CD4-positive, alpha-beta memory T cell (primary cell): ENCODE data around the gene PDE2A. TPM values are rescaled to one million over a fixed set of nuclear protein-coding genes. Genes with fewer than 3 reads are reported as not detected.
A peak's percentile ranks its signal among the peaks of the same experiment; 100 is the strongest.

Experiments used
- CTCF ChIA-PET: fragments of 350-600 bp; sonication (Branson Sonifier 250); formaldehyde crosslinking; loops from one replicate; lab custom pipeline; 2021; ENCODE audit warnings: inconsistent platforms; ENCODE audit not compliant: partially characterized antibody; lab: Charles Lee
- POLR2A ChIA-PET: fragments of 350-600 bp; sonication (Branson Sonifier 250); formaldehyde crosslinking; loops from one replicate; lab custom pipeline; 2021; ENCODE audit not compliant: partially characterized antibody; lab: Charles Lee
- DNase-seq, 5 donors: peaks; one replicate each; pipeline versions ENCODE4 v3.0.0 to v3.0.0-alpha.2; 2020 to 2022; ENCODE audit warnings: mixed read lengths in 1 of 5
- H3K27ac ChIP-seq: one replicate; pipeline ENCODE4 v1.7.0; 2013; ENCODE audit warnings: low read depth, low read length
- H3K27me3 ChIP-seq: 2 replicates; pipeline ENCODE4 v1.7.0; 2013; ENCODE audit warnings: mild to moderate bottlenecking, low read length, moderate library complexity; ENCODE audit not compliant: insufficient read depth
- H3K36me3 ChIP-seq: 2 replicates; pipeline ENCODE4 v1.7.0; 2013; ENCODE audit warnings: mild to moderate bottlenecking, low read length, moderate library complexity; ENCODE audit not compliant: insufficient read depth
- H3K4me1 ChIP-seq: 2 replicates; pipeline ENCODE4 v1.7.0; 2013; ENCODE audit warnings: mild to moderate bottlenecking, low read length, moderate library complexity; ENCODE audit not compliant: insufficient read depth
- H3K4me3 ChIP-seq, 2 donors: one replicate each; pipeline ENCODE4 v1.7.0; 2013; ENCODE audit warnings: low read length in 2 of 2, mild to moderate bottlenecking in 1 of 2
- H3K9me3 ChIP-seq, 2 donors: one replicate each; pipeline ENCODE4 v1.7.0; 2013; ENCODE audit warnings: low read length in 2 of 2, control low read depth in 1 of 2; ENCODE audit not compliant: control insufficient read depth in 1 of 2
- H3K27ac Mint-ChIP-seq, 7 donors: one replicate each; pipeline ENCODE4 v1.8.0; 2020 to 2021; ENCODE audit warnings: mixed read lengths in 7 of 7, mild to moderate bottlenecking in 6 of 7, inconsistent platforms in 3 of 7, moderate library complexity in 3 of 7
- H3K27me3 Mint-ChIP-seq, 2 donors: one replicate each; pipeline ENCODE4 v1.8.0; 2020 to 2021; ENCODE audit warnings: mixed read lengths in 2 of 2
- H3K36me3 Mint-ChIP-seq, 2 donors: one replicate each; pipeline ENCODE4 v1.8.0; 2020 to 2021; ENCODE audit warnings: mixed read lengths in 2 of 2, inconsistent platforms in 1 of 2, mild to moderate bottlenecking in 1 of 2
- H3K4me1 Mint-ChIP-seq, 4 donors: one replicate each; pipeline ENCODE4 v1.8.0; 2020 to 2021; ENCODE audit warnings: mixed read lengths in 4 of 4, mild to moderate bottlenecking in 1 of 4
- H3K4me3 Mint-ChIP-seq, 8 donors: one replicate each; pipeline ENCODE4 v1.8.0; 2020 to 2021; ENCODE audit warnings: mixed read lengths in 8 of 8, mild to moderate bottlenecking in 7 of 8, moderate library complexity in 6 of 8, inconsistent platforms in 3 of 8
- H3K9me3 Mint-ChIP-seq, 8 donors: one replicate each; pipeline ENCODE4 v1.8.0; 2020 to 2021; ENCODE audit warnings: mixed read lengths in 8 of 8, mild to moderate bottlenecking in 5 of 8, inconsistent platforms in 3 of 8, moderate library complexity in 1 of 8
- intact Hi-C: fragments of 100-400 bp; cut with micrococcal nuclease; formaldehyde crosslinking; loops from one replicate; pipeline ENCODE4 v1.15.1; 2023
- polyA plus RNA-seq, 2 donors: library from polyadenylated mRNA; unstranded; fragments of 300-500 nt; fragmentation: Illumina TruSeq; gene quantifications; one replicate each; pipeline ENCODE4 v1.2.3, GENCODE V29; 2021
- total RNA-seq, 2 experiments: library from RNA; stranded (reverse); gene quantifications; one replicate each; pipeline ENCODE4 v1.2.3, GENCODE V29; 2021

Gene PDE2A
- total and polyA plus RNA-seq, 4 experiments from 2014 or later: 0.11 to 1.7 (median 0.98) TPM

- POLR2A ChIA-PET: interaction anchor here (1.4 kb wide), 1 partner anchor 54 kb away, joined by 3 read pairs; no protein-coding TSS in a partner anchor
- H3K27ac Mint-ChIP-seq: peak overlapping the region in 1 of 7 donors; percentile 66
- no peaks in the 10 kb centered on the region for H3K9me3 Mint-ChIP-seq
Measured at GRCh38 chr11:72588421-72589410, 85.5 kb downstream of the PDE2A start.

GRCh38 chr11:72587696-72588095, 86.5 kb downstream of the PDE2A start:
- Mint-ChIP-seq H3K9me3 (no peaks in the 10 kb centered on the region), H3K27me3 (peaks cover 30 to 54% of the 10 kb centered on the region in 2 donors), H3K36me3 (peaks cover 0 to 19% of the 10 kb centered on the region in 2 donors), H3K4me1 (peaks cover 23 to 70% (median 37%) of the 10 kb centered on the region in 4 donors), H3K27ac (no peak overlapping the region), H3K4me3 (peak overlapping the region in 1 of 8 donors; percentile 10)
- POLR2A ChIA-PET: interaction anchor here (1.4 kb wide), 1 partner anchor 55 kb away, joined by 3 read pairs; no protein-coding TSS in a partner anchor
- Histone ChIP-seq H3K4me3 (no peak overlapping the region), H3K4me1 (peaks cover 47% of the 10 kb centered on the region), H3K27ac (no peak overlapping the region), H3K27me3 (peaks cover 11% of the 10 kb centered on the region), H3K9me3 (no peaks in the 10 kb centered on the region), H3K36me3 (no peaks in the 10 kb centered on the region)
- CTCF ChIA-PET: interaction anchor here (0.9 to 3.6 kb wide), 8 partner anchors 14 to 116 kb away, joined by 3 to 32 read pairs (median 6); no protein-coding TSS in a partner anchor
- intact Hi-C loops: loop anchor here (5.0 kb wide), 1 partner anchor 115 kb away; no protein-coding TSS in a partner anchor
- no peak for DNase-seq

More at GRCh38 chr11:72588421-72589410, 85.5 kb downstream of the PDE2A start:
- CTCF ChIA-PET: interaction anchor here (0.8 to 3.5 kb wide), 5 partner anchors 29 to 96 kb away, joined by 3 to 32 read pairs (median 3); no protein-coding TSS in a partner anchor
- no peak overlapping the region for H3K27ac ChIP-seq
- no peak overlapping the region for H3K4me3 ChIP-seq
- no peaks in the 10 kb centered on the region for H3K36me3 ChIP-seq
- H3K4me1 ChIP-seq: peaks cover 47% of the 10 kb centered on the region
- Mint-ChIP-seq H3K27me3 (peaks cover 36 to 54% of the 10 kb centered on the region in 2 donors), H3K4me1 (peaks cover 23 to 70% (median 37%) of the 10 kb centered on the region in 4 donors), H3K36me3 (peaks cover 0 to 19% of the 10 kb centered on the region in 2 donors), H3K4me3 (peak overlapping the region in 4 of 8 donors; percentile 17 to 88 (median 72))
- H3K27me3 ChIP-seq: peaks cover 11% of the 10 kb centered on the region
- H3K9me3 ChIP-seq: no peaks in the 10 kb centered on the region
- no peak for DNase-seq
- intact Hi-C loops: loop anchor here (1.0 to 5.0 kb wide), 2 partner anchors 95 to 116 kb away; no protein-coding TSS in a partner anchor

GRCh38 chr11:72586321-72587090, 87.7 kb downstream of the PDE2A start:
- Mint-ChIP-seq H3K36me3 (peaks cover 0 to 19% of the 10 kb centered on the region in 2 donors), H3K27me3 (peaks cover 24 to 44% of the 10 kb centered on the region in 2 donors), H3K4me1 (peaks cover 16 to 59% (median 31%) of the 10 kb centered on the region in 4 donors), H3K4me3 (peak overlapping the region in 4 of 8 donors; percentile 10 to 94 (median 26)), H3K9me3 (no peaks in the 10 kb centered on the region), H3K27ac (peak overlapping the region in 1 of 7 donors; percentile 9)
- Histone ChIP-seq H3K4me1 (peaks cover 35% of the 10 kb centered on the region), H3K27ac (no peak overlapping the region), H3K9me3 (no peaks in the 10 kb centered on the region), H3K27me3 (peaks cover 11% of the 10 kb centered on the region), H3K36me3 (no peaks in the 10 kb centered on the region), H3K4me3 (no peak overlapping the region)
- CTCF ChIA-PET: interaction anchor here (1.0 to 3.6 kb wide), 12 partner anchors 9 to 139 kb away, joined by 3 to 32 read pairs (median 4); no protein-coding TSS in a partner anchor
- intact Hi-C loops: loop anchor here (5.0 kb wide), 1 partner anchor 114 kb away; no protein-coding TSS in a partner anchor
- POLR2A ChIA-PET: no interaction called here
- DNase-seq: no peak

- CTCF ChIA-PET: interaction anchor here (0.8 to 3.6 kb wide), 12 partner anchors 9 to 139 kb away, joined by 3 to 32 read pairs (median 6); no protein-coding TSS in a partner anchor
- Mint-ChIP-seq H3K27me3 (peaks cover 17 to 37% of the 10 kb centered on the region in 2 donors), H3K27ac (peak overlapping the region in 6 of 7 donors; percentile 33 to 97 (median 70)), H3K4me3 (peak overlapping the region; percentile 79 to 97 (median 92)), H3K36me3 (peaks cover 0 to 19% of the 10 kb centered on the region in 2 donors), H3K9me3 (no peaks in the 10 kb centered on the region), H3K4me1 (peaks cover 14 to 52% (median 28%) of the 10 kb centered on the region in 4 donors)
- POLR2A ChIA-PET: no interaction called here
- intact Hi-C loops: loop anchor here (1.0 to 5.0 kb wide), 5 partner anchors 23 to 593 kb away; no protein-coding TSS in a partner anchor
- Histone ChIP-seq H3K4me3 (peak overlapping the region; percentile 47 to 50), H3K27me3 (peaks cover 11% of the 10 kb centered on the region), H3K27ac (no peak overlapping the region), H3K4me1 (peaks cover 34% of the 10 kb centered on the region), H3K36me3 (no peaks in the 10 kb centered on the region), H3K9me3 (no peaks in the 10 kb centered on the region)
- peak; percentile 66 to 77 (median 71) for DNase-seq
Measured at GRCh38 chr11:72585762-72586311, 88.4 kb downstream of the PDE2A start.

- DNase-seq: peak in 3 of 5 donors; percentile 4 to 12 (median 10)
- intact Hi-C loops: loop anchor here (1.0 to 5.0 kb wide), 5 partner anchors 24 to 594 kb away; no protein-coding TSS in a partner anchor
- Histone ChIP-seq H3K4me3 (peak overlapping the region; percentile 47 to 50), H3K27me3 (peaks cover 11% of the 10 kb centered on the region), H3K4me1 (peaks cover 30% of the 10 kb centered on the region), H3K9me3 (no peaks in the 10 kb centered on the region), H3K36me3 (no peaks in the 10 kb centered on the region), H3K27ac (peak overlapping the region; percentile 13)
- Mint-ChIP-seq H3K27me3 (peaks cover 15 to 34% of the 10 kb centered on the region in 2 donors), H3K9me3 (no peaks in the 10 kb centered on the region), H3K4me3 (peak overlapping the region; percentile 89 to 97 (median 92)), H3K4me1 (peaks cover 12 to 47% (median 25%) of the 10 kb centered on the region in 4 donors), H3K36me3 (peaks cover 0 to 19% of the 10 kb centered on the region in 2 donors), H3K27ac (peak overlapping the region; percentile 1 to 97 (median 90))
- POLR2A ChIA-PET: interaction anchor here (0.6 kb wide), 2 partner anchors 342 to 557 kb away, joined by 3 read pairs; partner anchors contain the start of gene FCHSD2
- CTCF ChIA-PET: interaction anchor here (0.8 to 3.6 kb wide), 10 partner anchors 10 to 114 kb away, joined by 3 to 32 read pairs (median 6); no protein-coding TSS in a partner anchor
Measured at GRCh38 chr11:72584939-72585597, 89.2 kb downstream of the PDE2A start.
